ENCODE data around the gene ARHGAP10.

ARHGAP10 gene

DNA sequence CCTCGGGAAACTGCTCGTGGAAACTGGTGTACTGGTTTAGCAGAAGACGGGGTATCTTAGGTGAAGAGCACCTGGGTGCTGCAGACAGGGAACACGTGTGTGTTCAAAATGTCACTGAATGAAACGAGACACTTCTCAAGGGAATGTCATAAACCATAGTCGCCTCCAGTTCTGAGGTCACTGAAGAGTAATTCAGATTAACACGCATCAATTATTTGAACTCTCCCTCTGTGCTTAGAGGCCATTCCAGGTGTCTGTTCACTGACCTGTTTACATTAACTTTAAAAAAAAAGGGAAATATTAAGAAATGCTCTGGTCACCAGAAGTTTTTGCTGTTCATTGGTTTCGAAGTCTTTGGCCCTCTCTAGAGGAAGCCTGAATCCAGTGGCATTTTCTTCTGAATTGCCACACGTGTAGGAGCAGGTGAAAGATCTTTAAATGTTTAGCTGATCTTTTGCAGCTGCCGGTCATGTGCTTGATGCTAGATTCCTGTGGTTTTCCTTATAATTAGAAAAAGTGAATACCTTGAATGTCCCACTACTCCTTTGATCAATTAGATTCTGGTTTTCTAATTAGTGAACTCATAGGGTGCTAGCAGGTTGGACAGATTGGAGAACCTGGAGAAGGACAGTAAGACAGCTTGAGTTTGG lies 330.5 kb downstream of the ARHGAP10 start:
- Histone ChIP-seq H3K27ac (no peak overlapping the region), H3K4me3 (no peak overlapping the region), H3K9me3 (ENCODE audit: low read depth, low read length) (no peaks in the 10 kb centered on the region), H3K9ac (ENCODE audit: insufficient read length) (no peak overlapping the region), H3K36me3 (ENCODE audit: insufficient read depth, low read length) (no peaks in the 10 kb centered on the region)
- no peak for DNase-seq (ENCODE audit: low read depth, low spot score)
- TF ChIP-seq FOXP2 (optimal IDR thresholded peaks at IDR 0.05; ENCODE audit: control extremely low read depth, extremely low read length, insufficient read depth) (no peak), EZH2 (IDR thresholded peaks at IDR 0.05) (no peak), POLR2AphosphoS5 (IDR thresholded peaks at IDR 0.05; ENCODE audit: borderline replicate concordance, low read depth, low read length) (no peak)

DNA sequence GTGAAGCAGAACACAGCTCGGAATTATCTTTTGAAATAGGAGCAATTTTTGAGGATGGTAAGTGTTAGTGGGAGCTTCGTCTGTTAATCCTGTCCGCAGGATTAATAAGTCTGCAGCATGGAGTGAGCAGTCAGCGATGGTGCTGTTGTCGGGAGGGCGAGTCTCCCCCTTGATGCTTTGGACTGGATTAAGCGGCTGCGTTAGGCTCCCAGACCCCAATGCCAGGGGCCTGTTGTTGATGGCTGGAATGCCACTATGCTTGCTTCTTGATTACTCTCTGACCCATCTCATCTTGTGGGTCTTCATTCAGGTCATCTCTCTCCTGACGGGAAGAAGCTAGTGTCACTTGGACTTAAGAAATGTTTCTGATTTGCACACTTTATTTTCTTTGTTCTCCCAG lies 332.6 kb downstream of the ARHGAP10 start:
- H3K36me3 ChIP-seq (ENCODE audit: insufficient read depth, low read length): no peaks in the 10 kb centered on the region
- H3K27ac ChIP-seq: no peak overlapping the region
- DNase-seq (ENCODE audit: low read depth, low spot score): no peak
- H3K4me3 ChIP-seq: no peak overlapping the region
- H3K9ac ChIP-seq (ENCODE audit: insufficient read length): no peak overlapping the region
- TF ChIP-seq FOXP2 (optimal IDR thresholded peaks at IDR 0.05; ENCODE audit: control extremely low read depth, extremely low read length, insufficient read depth): no peak
- no peaks in the 10 kb centered on the region for H3K9me3 ChIP-seq (ENCODE audit: low read depth, low read length)

DNA sequence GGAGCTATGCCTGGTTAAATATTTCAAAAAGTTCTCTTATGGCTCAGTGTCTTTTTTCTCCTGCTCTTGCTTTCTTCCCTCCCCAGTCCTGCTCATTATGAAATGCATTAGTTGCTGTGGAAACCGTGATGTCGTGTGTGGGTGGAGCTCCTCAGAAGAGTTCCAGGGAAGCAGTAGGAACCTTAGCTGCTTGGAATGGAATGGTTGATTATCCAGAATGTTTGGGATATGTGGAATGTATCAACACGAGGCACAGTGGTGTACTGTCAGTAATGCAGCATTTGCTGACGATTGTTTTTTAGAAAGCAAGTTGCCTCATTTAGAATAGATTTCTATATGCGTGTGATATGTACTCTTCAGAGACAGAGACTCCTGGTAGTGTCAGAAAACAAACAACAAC lies 333.2 kb downstream of the ARHGAP10 start:
- Histone ChIP-seq H3K9me3 (ENCODE audit: low read depth, low read length) (no peaks in the 10 kb centered on the region), H3K27ac (no peak overlapping the region), H3K4me3 (no peak overlapping the region), H3K36me3 (ENCODE audit: insufficient read depth, low read length) (no peaks in the 10 kb centered on the region), H3K9ac (ENCODE audit: insufficient read length) (no peak overlapping the region)
- no peak for TF ChIP-seq EZH2 (IDR thresholded peaks at IDR 0.05)
- TF ChIP-seq FOXP2 (optimal IDR thresholded peaks at IDR 0.05; ENCODE audit: control extremely low read depth, extremely low read length, insufficient read depth): no peak
- no peak for TF ChIP-seq POLR2AphosphoS5 (IDR thresholded peaks at IDR 0.05; ENCODE audit: borderline replicate concordance, low read depth, low read length)
- no peak for DNase-seq (ENCODE audit: low read depth, low spot score)

DNA sequence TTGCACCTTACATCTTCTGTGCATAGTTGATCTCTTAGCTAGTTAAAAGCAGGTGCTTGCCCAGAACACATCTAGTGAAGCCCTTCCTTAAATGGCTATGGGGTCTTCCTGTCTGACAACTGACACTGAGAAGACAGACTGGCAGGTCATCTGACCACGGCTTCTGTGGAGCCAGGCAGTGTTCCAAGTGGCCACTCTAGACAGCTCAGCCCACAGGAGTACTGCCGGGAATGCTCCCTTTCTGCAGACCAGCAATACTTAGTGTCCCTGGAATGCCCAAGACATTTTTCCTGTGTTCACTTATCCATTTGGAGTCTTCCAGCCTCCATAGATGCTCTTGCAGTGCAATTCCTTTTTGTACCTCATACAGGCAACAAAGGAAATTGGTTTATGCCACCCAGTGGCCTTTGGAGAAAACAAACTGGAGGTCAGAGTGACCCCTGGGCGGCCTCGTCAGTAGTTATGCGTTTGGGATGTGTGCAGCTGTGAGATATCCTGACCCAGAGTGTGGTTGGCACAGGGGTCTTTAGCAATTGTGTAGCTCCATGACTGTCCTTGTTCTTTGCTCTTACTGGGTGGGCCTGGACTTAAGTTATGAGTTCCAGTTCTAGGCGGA lies 335.5 kb downstream of the ARHGAP10 start:
- no peak overlapping the region for H3K27ac ChIP-seq
- no peak for DNase-seq (ENCODE audit: low read depth, low spot score)
- no peaks in the 10 kb centered on the region for H3K36me3 ChIP-seq (ENCODE audit: insufficient read depth, low read length)
- H3K9me3 ChIP-seq (ENCODE audit: low read depth, low read length): no peaks in the 10 kb centered on the region
- no peak overlapping the region for H3K4me3 ChIP-seq
- no peak for TF ChIP-seq POLR2AphosphoS5 (IDR thresholded peaks at IDR 0.05; ENCODE audit: borderline replicate concordance, low read depth, low read length)
- no peak for TF ChIP-seq FOXP2 (optimal IDR thresholded peaks at IDR 0.05; ENCODE audit: control extremely low read depth, extremely low read length, insufficient read depth)
- no peak for TF ChIP-seq EZH2 (IDR thresholded peaks at IDR 0.05)
- H3K9ac ChIP-seq (ENCODE audit: insufficient read length): no peak overlapping the region

DNA sequence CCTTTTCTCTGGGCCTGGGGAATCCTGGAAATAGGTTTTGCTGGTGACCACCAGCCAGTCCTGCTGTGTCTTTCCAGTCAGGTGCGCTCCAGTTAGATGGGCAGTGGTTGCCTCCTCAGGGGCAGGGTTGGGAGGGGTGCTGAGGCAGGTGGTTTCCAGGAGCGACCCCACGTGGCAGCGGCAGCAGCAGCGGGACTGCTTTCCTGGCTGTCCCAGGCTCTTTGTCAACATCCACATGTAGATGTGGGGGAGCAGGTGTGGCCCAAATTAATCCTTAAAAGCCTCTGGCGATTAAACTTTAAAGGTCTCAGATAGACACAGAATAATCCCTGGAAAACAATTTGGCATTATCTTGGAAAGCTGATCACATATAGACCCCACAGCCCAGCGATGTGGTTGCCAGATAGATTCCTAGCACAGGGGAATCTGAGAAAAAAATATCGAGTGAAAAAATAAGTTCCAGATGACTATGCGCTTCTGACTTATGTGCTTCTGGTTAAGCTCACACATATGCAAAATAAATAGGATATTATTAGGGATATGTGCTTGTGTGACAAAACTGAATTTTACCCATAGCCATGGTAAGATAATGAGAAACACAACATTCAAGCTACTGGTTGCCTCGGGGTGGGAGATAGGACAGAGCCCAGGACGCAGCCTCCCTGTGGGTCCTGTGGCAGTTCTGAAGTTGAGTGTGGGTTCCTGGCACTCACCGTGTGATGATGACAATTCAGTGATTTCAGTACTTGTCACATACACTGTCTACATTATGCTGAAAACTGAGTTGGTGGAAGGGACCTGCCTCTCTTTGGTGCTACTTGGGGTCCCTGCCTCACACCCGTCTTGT lies 336.4 kb downstream of the ARHGAP10 start:
- no peak overlapping the region for H3K27ac ChIP-seq
- no peaks in the 10 kb centered on the region for H3K9me3 ChIP-seq (ENCODE audit: low read depth, low read length)
- TF ChIP-seq FOXP2 (optimal IDR thresholded peaks at IDR 0.05; ENCODE audit: control extremely low read depth, extremely low read length, insufficient read depth) (no peak), EZH2 (IDR thresholded peaks at IDR 0.05) (no peak), POLR2AphosphoS5 (IDR thresholded peaks at IDR 0.05; ENCODE audit: borderline replicate concordance, low read depth, low read length) (no peak)
- H3K4me3 ChIP-seq: no peak overlapping the region
- H3K36me3 ChIP-seq (ENCODE audit: insufficient read depth, low read length): no peaks in the 10 kb centered on the region
- DNase-seq (ENCODE audit: low read depth, low spot score): no peak
- no peak overlapping the region for H3K9ac ChIP-seq (ENCODE audit: insufficient read length)

DNA sequence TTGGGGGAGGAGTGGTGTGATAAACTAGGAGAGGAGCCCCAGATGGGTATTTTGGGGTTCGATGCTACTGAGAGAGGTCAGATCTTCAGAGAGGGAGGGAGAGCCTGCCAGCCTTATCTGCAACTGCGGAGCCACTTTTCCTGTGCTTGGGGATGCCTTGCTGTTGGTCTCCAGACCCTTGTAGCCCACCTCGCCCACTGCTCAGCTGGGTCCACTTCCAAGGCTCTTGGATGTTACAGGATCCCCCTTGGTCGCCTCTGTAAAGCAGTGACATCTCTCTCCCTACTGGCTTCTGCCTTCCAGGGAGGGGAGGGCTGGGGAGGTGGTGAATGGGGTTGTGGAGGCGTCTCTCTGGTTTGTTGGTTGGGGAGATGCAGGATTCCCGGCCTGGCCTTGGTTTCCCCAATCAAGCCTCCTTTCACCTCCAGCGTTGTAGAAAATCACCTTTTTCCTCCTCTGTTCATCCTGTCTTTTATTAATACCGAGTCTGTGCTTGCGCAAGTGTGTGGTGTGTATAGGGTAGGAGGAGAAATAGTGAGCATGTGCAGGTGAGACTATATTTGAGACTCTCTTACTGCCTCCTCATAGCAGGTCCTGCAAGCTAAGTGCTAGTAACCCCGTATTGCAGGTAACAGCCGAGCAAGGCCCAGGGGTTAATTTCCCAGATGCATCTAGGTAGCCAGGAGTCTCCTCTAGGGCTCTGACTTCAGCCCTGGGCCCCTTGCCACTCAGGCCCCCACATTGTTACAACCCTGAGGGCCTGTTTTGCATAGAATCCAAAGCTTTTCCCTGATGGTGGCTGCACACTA lies 337.4 kb downstream of the ARHGAP10 start:
- Histone ChIP-seq H3K36me3 (ENCODE audit: insufficient read depth, low read length) (no peaks in the 10 kb centered on the region), H3K9me3 (ENCODE audit: low read depth, low read length) (no peaks in the 10 kb centered on the region), H3K9ac (ENCODE audit: insufficient read length) (no peak overlapping the region), H3K4me3 (no peak overlapping the region), H3K27ac (no peak overlapping the region)
- no peak for DNase-seq (ENCODE audit: low read depth, low spot score)
- TF ChIP-seq POLR2AphosphoS5 (IDR thresholded peaks at IDR 0.05; ENCODE audit: borderline replicate concordance, low read depth, low read length) (no peak), FOXP2 (optimal IDR thresholded peaks at IDR 0.05; ENCODE audit: control extremely low read depth, extremely low read length, insufficient read depth) (no peak), EZH2 (IDR thresholded peaks at IDR 0.05) (no peak)

DNA sequence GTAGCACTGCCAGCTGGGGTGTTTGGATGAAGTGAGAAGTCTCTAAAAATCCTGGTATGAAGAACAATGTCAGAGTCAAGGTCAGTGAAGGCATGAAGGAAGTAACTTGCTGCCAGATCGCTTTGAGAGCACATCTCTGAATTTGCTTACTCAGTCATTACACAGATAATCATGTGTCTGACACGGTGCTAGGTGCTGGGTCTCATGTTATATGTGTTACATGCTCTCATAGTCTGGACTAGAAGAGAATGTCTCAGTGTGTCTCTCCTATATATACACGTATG lies 337.9 kb downstream of the ARHGAP10 start:
- no peak overlapping the region for H3K4me3 ChIP-seq
- H3K9me3 ChIP-seq (ENCODE audit: low read depth, low read length): no peaks in the 10 kb centered on the region
- H3K9ac ChIP-seq (ENCODE audit: insufficient read length): no peak overlapping the region
- H3K27ac ChIP-seq: no peak overlapping the region
- no peak for DNase-seq (ENCODE audit: low read depth, low spot score)
- H3K36me3 ChIP-seq (ENCODE audit: insufficient read depth, low read length): no peaks in the 10 kb centered on the region
- TF ChIP-seq POLR2AphosphoS5 (IDR thresholded peaks at IDR 0.05; ENCODE audit: borderline replicate concordance, low read depth, low read length) (no peak), EZH2 (IDR thresholded peaks at IDR 0.05) (no peak), FOXP2 (optimal IDR thresholded peaks at IDR 0.05; ENCODE audit: control extremely low read depth, extremely low read length, insufficient read depth) (no peak)

DNA sequence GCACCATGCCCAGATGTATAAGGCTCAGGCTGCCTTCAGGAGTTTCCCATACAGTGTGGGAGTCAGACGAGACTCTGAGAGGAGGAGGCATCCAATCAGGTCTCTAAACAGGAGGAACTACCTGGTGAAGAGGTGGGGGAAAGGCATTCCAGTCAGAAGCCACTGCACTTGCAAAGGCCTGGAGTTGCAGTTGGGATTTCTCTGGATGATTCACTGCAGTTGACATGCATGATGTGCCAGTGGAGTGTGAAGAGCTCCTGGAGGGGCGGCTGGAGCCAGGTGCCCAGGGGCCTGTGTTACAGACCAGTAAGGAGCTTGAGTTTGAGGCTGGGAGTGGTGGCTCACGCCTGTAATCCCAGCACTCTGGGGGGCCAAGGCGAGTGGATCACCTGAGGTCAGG lies 339.1 kb downstream of the ARHGAP10 start:
- DNase-seq (ENCODE audit: low read depth, low spot score): no peak
- Histone ChIP-seq H3K4me3 (no peak overlapping the region), H3K9me3 (ENCODE audit: low read depth, low read length) (no peaks in the 10 kb centered on the region), H3K9ac (ENCODE audit: insufficient read length) (no peak overlapping the region), H3K36me3 (ENCODE audit: insufficient read depth, low read length) (peaks cover 3% of the 10 kb centered on the region; the same call in 1 of the 2 replicates), H3K27ac (no peak overlapping the region)
- TF ChIP-seq FOXP2 (optimal IDR thresholded peaks at IDR 0.05; ENCODE audit: control extremely low read depth, extremely low read length, insufficient read depth) (no peak), POLR2AphosphoS5 (IDR thresholded peaks at IDR 0.05; ENCODE audit: borderline replicate concordance, low read depth, low read length) (no peak), EZH2 (IDR thresholded peaks at IDR 0.05) (no peak)
